Right forelimb (tissue), 1 donor: Measurements from ENCODE around the gene EZH1.
A peak's percentile ranks its signal among the peaks of the same experiment; 100 is the strongest.

Experiments
- DNase-seq: peaks from one replicate; pipeline ENCODE4 v3.0.0-alpha.2; 2018

Gene EZH1

GRCh38 chr17:42706732-42707131 lies 38.1 kb downstream of the EZH1 start:
- DNase-seq = no peak

DNA sequence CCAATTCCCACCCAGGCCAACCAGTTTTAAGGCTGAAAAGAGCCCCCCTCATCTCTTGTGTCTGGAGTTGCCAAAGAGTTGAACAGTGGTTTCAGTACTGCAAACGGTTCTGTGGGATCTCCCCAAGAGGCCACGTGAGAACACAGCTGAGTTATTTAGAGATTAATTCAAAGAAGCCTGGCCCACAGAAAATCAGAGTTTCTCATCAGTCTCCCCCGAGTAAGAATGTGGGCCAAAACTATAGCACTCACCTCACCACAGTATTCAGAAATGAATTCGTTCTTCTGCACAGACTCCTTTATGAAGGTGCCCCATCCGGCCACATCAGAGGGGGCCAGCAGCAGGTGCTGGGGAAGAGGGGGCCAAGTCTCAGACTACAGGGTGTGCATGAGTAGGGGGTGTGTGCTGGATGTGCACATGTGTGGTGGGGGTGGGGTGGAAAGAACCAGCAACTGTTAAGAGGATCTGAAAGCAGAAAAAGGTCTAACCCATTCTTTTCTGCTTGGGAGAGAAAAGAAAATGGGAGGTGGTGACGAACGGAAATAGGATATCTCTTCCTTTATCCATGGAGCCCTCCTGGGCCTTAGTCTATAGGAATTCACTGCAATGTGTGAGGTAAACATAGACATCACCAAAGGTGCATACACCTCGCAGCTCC lies 39.9 kb downstream of the EZH1 start:
- no peak for DNase-seq

- no peak for DNase-seq
Measured at GRCh38 chr17:42704490-42704836, 40.4 kb downstream of the EZH1 start.

- no peak for DNase-seq
Measured at GRCh38 chr17:42702446-42702845, 42.4 kb downstream of the EZH1 start.

GRCh38 chr17:42700586-42701289 lies 44.1 kb downstream of the EZH1 start:
- DNase-seq = no peak

GRCh38 chr17:42699415-42699740 lies 45.5 kb downstream of the EZH1 start:
- DNase-seq = no peak

DNA sequence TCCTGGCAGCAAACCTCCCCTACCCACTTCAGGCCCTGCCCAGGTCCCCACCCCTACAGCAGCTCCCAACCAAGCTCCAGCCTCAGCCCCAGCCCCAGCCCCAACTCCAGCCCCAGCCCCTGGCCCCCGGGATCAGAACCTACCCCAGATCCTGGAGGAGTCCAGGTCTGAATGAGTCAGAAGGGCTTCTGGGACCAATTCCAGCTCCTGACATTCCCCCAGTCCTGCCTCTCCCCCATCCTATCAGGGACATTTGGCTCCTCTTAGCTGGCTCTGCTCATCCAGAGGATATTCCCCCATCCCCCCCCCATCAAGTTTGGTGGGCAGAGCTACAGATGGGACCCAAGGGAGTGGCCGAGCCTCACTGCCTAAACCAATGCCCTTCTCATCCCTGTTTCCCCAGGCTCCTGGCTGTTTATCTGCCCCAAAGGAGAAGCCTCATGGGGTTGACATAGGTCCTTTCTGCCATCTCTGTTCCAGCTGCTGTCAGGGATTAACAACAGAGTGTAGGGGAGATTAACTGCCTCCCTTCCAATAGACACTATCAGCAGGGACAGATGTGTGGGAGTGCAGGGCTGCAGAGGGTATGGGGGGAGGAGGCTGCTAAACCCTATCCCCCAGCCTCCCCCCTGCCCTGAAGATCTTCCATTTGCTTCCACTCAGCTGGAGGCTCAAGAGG lies 46.0 kb downstream of the EZH1 start:
- DNase-seq = no peak

GRCh38 chr17:42697108-42697811 lies 47.6 kb downstream of the EZH1 start:
- no peak for DNase-seq

GRCh38 chr17:42695500-42695899 lies 49.3 kb downstream of the EZH1 start:
- DNase-seq = no peak

DNA sequence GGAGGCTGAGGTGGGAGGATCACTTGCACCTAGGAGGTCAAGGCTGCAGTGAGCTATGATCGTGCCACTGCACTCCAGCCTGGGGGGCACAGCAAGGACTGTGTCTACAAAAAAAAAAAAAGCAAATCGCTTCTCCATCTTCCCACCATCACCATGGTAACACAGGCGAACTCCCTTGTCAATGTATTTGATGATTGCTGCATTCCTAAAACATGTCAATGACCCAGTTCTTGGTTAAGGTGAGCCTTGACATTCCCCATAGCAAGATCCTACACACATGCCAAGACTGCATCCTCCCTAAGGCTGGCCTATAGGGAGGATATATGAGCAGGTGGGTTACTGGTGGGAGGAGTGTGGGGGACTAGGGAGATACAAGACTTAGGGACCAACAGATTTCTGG lies 50.3 kb downstream of the EZH1 start:
- DNase-seq = no peak

- no peak for DNase-seq
Measured at GRCh38 chr17:42692489-42692888, 52.4 kb downstream of the EZH1 start.

GRCh38 chr17:42691021-42691545 lies 53.8 kb downstream of the EZH1 start:
- DNase-seq = no peak

GRCh38 chr17:42690596-42690995 lies 54.2 kb downstream of the EZH1 start:
- DNase-seq = no peak

DNA sequence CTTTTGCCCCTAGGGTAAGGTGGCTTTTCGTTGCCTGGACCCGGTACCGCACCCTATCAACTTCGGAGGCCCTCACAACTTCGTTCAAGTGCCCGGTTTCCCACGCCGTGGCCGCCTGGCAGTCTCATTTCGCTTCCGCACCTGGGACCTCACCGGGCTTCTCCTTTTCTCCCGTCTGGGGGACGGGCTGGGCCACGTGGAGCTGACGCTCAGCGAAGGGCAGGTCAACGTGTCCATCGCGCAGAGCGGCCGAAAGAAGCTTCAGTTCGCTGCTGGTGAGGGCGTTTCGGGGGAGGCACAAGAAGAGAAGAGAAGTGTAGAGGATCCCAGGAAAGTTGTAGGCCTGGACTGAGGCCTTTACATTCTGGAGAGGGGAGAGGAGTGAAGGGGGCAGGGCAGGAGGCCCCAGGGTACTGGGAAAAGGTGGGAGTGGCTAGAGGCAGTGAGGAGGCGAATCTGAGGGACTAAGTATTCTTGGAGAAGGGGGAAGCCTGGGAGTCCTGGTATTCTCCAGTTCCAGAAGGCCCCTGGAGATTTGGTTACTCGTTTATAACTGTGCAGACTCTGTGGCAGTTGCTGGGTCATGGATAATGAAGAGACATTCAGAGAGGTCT lies 57.0 kb downstream of the EZH1 start:
- DNase-seq = no peak

- DNase-seq = no peak
Measured at GRCh38 chr17:42686520-42687128, 58.2 kb downstream of the EZH1 start.

DNA sequence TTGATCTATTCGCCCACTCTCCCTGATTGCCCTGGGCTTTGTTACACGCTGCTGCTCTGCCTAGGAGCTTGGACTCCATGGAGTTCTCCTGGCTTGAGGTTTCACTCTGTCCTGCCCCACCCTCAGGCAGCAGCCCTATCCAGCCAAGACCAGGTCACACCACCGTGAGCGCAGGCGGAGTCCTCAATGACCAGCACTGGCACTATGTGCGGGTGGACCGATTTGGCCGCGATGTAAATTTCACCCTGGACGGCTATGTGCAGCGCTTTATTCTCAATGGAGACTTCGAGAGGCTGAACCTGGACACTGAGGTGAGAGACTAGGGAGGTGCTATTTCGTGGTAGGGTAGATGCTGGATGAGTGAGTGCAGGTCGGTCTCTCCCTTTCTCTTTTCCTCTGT lies 59.0 kb downstream of the EZH1 start:
- DNase-seq = no peak

DNA sequence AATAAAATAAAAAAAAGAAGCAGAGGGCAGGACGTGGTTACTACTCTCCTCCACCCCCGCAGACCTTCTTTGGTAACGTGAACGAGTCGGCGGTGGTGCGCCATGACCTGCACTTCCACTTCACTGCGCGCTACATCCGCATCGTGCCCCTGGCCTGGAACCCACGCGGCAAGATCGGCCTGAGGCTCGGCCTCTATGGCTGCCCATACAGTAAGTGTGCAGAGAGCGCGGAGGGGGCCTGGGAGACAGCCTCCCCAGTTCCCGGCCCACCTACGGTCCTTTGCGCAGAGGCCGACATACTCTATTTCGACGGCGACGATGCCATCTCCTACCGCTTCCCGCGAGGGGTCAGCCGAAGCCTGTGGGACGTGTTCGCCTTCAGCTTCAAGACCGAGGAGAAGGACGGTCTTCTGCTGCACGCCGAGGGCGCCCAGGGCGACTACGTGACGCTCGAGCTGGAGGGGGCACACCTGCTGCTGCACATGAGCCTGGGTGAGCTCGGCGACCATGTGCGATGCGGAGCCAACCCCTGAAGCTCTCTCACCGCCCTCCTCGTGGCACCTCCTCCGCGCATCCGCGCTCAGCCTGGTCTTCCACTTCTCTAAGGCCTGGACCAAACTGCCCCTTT lies 59.8 kb downstream of the EZH1 start:
- no peak for DNase-seq

GRCh38 chr17:42683407-42684034 lies 61.3 kb downstream of the EZH1 start:
- no peak for DNase-seq

DNA sequence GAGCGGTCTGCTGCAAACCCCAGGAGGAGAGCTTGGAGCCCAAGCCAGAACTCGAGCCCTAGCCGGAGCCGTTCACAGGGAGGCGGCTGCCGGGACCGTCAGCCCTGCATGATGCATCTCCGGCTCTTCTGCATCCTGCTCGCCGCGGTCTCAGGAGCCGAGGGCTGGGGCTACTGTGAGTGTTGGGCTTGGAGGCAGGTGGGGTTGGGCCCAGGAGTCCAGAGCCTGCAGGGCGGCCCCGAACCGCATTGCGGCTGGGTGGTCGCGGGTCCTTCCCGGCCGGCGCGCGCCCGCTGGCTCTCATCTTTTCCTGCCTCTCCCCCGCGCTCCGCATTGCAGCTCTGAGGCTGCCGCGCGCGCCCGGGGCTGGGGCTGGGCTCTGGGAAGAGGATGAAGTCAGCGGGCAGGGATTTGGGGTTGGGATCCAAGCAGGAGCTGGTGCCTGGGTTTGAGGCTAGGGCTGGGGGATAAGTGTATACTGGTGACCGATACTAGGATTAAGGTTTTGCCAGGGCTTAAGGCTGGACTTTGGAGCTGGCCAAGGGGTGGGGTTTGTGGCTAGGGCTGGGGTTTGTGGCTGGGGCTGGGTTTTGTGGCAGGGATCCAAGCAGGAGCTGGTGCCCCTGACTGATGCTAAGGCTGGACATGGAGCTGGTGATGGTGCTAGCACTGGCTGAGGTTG lies 62.0 kb downstream of the EZH1 start:
- peak; percentile 81 for DNase-seq

- peak; percentile 81 for DNase-seq
Measured at GRCh38 chr17:42681976-42682721, 62.7 kb downstream of the EZH1 start, which contains the start of gene CNTNAP1. CNTNAP1 (plus strand) TSS chr17:42682531; CDS start chr17:42682830, 299 bp downstream.
